Measurements from ENCODE around the gene LGR6.

LGR6 gene

DNA sequence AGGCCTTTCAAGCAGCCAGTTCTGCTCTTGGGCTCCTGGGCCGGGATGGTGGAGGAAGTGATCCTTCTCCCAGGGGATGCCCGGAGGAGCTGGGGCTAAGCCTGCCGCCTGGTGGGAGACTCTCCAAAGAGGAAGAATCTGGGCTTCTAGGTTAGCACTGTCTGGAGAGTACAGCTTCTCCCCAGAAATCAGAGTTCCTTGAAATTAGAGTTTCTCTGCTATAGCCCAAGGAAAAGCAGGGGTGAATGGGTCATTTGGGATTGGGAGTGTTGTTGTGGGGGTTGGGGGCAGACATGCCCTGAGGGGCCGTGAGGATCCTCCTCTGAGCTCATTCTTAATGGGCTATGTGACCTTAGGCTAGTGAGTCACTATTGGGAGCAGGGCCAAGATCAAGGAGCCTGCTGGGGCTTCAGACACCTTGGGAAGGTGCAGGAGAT, 6.5 kb downstream of the LGR6 start:
- DNase-seq = no peak

DNA sequence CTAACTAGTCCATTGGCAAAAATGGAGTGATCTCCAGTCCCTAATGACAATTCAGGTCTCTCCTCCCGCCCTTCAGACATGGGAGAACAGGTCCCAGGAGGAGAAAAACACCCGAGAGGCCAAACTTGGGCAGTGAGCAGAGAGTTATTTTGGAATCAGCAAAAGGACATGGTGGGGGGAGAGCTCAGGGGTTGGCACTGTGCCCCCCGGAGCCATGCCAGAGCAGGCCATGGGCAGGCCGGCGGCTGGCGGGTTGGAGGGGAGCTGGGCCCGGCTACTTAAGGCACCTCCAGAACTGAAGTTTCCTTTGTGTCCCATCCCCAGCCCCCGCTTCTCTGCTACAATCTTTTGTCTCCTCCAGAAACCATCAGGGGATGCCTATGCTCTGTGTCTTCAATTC, 7.1 kb downstream of the LGR6 start:
- no peak for DNase-seq

DNA sequence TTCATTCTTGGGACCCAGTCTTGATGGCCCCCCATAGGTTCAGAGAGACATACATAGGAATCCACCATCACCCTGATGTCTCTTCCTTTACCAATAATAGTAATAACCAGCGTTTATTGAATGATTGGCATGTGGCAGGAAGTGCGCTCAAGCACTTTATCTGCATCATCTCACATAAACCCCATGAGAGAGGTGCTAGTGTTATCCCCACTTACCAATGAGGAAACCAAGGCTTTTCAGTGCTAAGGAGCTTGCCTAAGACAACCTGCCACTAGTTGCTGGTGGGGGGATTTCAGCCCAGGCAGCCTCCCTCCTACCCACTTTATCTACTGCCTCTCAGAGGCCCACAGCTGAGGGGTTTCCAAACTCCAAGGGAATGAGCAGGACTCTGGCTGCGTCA, 7.7 kb downstream of the LGR6 start:
- no peak for DNase-seq

DNA sequence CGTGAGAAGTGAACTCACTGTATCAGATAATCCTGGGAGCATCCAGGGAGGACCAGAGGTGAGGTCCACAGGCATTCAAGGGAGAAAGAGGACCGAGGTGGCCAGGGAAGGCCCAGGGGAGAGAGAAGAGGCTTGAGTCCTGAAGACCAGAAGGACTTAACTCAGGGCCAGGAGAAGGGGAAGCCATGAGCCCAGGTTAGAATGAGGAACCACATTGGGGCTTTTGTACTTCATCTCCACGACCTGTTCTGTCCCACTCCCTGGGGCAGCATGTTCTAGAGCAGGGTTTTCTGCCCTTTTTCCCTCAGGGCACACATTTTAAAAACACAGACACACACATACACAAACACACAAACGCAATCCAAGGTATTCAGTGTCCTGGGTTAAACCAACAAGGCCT, 8.4 kb downstream of the LGR6 start:
- DNase-seq = no peak

DNA sequence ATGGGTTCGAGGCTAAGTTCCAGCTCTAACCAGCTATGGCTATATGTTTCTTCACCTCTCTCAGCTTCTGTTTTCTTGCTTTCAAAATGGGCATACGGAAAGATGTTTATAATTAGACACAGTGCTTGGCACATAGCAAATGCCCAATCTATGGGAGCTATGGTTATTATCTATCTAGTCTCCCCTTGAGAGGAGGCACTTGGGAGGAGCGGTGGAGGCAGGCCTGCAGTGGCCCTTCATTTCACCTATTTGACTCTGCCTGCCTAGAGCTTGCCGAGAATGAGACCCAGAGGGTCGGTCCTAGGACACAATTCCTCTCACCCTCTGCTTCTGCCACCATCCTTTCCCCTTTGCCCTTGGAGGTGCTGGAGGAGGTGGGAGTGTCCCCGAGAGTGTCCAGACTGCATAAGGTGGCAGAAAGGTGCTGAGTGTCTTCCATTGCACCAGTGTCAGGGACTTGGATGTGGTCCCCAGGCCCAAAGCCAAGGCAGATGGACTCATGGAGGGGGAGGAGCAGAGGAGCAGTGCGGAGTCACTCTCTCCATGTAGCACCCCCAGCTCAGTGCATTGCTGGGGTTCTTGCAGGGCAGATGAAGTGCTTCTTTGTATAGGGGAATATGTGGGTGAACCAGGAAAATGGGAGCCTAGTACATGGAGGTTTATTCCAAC, 9.0 kb downstream of the LGR6 start:
- no peak for DNase-seq

DNA sequence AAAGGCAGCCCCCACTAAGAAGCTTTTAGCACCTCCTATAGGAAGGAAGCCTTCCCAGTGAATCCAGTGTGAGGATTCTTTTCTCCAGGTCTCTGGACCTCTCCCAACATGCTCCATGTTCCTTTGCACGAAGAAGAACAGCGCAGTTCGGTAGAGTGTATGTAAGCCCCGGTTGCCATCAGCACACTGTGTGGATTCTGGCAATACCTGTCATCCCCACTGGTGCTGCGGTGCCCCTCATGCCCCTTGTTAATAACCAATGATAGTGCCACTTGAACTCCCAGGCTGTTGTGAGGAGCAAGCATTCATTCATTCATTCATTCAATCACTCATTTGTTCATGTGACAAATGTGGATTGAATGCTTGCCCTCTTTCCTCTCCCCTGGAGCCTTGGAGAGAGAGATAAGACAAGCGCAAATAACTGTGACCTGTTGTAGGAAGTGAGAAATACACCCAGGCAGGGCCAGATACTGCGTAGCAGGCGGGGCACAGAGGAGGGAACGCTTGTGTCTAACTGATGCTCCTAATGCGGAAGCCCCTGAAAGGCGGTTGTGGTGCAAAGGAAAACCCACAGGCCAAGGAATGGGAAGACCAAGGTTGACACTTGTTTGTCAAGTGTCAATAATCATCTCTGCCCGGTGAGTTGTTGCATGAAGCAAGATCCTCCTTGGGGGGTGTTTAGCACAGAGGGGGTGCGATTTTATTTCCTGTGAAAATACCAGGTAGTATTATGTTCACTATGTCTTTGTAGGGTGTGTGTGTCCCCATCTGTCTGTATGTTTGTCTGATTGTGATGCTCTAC, 9.8 kb downstream of the LGR6 start:
- DNase-seq = no peak

DNA sequence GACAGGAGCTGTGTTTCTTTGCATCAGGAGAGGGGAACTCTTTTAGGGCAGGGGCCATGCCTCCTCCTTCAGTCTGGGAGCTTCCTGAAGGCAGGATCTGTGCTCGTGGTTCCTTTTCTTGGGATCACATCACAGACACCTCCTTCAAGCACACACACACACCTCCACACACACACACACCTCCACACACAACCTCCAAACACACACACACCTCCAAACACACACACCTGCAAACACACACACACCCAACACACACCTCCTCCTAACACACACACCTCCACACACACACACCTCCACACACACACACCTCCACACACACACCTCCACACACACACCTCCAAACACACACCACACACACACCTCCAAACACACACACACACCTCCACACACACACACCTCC, 10.5 kb downstream of the LGR6 start:
- DNase-seq = no peak

DNA sequence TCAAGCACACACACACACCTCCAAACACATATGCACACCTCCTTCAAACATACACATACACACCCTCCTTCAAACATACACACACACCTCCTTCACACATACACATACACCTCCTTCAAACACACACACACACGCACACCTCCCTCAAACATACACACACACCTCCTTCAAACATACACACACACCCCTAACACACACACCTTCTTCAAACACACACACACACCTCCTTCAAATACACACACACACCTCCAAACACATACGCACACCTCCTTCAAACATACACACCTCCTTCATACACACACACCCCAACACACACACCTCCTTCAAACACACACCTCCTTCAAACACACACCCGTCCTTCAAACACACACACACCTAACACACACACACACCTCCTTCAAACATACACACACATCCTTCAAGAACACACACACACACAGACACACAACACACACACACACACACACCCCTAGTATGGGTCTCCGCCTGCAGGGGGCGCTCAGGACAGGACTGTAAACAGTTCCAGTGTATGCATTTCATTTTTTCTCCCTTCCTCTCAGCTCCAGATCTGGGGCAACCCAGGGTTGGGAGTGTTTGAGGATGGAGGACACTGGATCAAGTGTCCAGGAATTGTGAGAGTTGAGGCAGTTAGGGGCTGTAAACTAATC, 12.1 kb downstream of the LGR6 start:
- DNase-seq = no peak

DNA sequence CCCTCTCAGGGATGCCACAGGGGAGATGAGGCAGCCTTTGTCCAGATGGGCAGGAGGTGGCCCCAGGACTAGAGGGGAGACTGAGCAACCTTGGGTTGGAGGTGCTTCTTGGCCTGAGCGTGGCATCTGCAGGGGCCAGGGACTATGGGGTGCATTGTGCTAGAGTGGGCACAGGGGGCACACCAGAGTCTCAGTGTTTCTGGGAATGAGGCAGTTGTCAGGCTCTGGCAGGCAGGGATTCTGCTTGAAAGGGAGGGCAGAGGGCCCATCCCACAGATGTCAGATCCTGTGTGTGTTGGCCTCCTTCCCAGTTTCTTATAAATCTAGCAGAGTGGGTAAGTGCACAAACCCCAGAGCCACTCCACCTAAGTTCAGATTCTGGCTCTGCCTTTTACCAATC, 13.7 kb downstream of the LGR6 start:
- no peak for DNase-seq

DNA sequence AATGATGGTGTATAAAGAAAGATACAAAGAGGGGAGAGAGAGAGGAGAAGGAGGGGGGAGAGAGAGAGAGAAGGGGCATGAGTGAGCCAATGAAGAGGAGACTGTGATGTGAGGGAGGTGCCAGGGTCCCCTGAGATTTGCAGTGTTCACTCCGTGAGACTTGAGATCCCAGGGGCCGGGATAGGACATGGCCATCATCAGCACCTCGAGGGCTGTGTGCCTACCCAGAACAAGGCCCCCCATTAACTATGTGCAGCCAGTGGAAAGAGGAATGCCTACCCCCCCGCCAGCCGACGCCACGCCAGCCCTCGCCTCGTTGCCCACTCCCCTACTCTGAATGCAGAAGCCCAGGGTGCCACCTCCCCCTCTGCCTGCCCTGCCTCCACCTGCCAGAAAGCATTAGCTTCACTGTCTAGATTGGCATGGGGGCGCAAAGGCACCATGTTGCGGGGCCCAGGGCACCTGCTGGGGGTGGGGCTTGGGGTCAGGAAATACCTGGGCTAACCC, 14.8 kb downstream of the LGR6 start:
- no peak for DNase-seq

DNA sequence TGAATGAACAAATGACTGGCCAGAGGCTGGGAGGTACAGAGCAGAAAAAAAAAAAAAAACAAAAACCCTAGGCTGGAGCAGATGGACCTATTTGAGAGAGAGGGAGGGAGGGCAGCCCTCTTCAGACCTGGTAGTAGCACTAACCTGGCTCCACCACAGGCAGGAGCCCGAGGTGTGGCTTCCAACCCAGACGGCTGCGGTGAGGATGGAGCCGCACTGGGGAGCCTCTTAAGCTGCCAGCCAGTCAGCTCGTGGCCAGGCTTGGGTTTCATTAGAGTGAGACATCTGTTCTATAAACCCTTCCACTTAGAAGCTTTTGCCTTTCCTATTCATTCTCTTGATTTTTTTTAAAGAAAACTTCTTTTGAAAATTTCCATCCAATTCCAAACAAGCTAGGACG, 16.8 kb downstream of the LGR6 start:
- DNase-seq = no peak

DNA sequence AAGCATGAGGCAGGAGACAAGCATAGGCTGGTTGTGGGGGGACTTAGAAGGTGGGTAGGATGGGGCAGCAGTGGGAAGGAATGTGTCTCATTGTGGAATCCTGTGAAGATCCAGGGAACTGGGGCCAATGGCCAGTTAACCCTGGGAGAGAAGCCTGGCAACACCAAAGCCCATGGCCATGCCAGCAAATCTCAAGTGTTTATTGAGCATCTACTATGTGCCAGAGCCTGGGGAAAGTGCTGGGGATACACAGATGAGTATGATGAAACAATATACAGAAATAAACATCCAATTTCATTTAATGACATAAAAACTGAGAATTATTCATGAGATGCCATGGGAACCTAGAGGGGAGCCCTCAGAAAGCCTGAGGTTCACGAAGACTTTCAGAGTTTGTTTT, 17.4 kb downstream of the LGR6 start:
- no peak for DNase-seq

DNA sequence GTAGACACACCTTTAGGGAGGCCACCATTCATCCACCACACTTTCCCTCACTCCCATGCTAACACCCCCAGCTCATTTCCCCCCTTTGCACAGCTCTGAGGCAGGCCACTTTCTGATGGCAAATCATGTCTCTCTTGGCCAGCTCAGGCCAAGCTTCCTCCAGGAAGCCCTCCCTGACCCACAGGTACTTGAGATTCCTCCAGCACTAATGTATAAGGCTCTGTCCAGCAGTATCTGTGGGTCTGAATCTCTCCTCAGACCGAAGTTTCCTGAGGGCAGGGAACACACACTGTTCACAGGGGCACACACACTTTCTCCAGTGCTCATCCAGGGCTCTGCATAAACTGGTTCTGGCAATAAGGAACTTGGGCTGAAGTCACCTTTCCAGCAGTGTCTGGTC, 19.2 kb downstream of the LGR6 start:
- DNase-seq = no peak

DNA sequence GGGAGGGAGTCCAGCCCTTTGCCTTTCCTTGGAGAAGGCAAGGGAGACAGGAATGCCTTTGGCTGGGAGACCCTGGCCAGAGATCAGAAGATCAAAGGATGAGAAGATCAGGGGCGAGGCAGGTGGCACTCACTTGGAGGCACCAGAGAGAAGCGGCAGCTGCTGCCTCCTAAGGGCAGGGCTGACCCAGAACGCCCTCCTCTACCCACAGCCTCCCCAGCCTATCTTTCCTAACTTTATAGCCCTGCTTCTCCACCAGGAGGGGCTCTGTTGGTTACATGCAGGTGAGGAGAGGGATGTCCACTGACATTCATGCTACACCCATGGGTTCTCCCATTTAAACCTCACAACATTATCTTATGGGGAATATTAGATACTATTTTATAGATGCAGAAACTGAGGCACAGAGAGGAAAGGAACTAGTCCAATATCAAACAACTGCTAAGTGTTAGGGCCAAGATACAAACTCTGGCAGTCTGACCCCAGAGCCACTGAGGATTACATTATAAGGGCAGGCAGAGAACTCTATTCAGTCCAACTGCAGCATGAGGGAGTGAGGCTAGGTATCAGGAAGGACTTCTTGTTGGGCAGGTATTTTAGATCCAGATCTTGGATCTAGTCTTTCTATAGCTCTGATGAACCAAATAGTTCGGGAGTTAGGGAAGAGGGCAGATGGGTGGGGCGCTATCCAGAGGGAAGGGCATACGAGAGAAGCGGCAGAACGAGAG, 19.9 kb downstream of the LGR6 start:
- no peak for DNase-seq

DNA sequence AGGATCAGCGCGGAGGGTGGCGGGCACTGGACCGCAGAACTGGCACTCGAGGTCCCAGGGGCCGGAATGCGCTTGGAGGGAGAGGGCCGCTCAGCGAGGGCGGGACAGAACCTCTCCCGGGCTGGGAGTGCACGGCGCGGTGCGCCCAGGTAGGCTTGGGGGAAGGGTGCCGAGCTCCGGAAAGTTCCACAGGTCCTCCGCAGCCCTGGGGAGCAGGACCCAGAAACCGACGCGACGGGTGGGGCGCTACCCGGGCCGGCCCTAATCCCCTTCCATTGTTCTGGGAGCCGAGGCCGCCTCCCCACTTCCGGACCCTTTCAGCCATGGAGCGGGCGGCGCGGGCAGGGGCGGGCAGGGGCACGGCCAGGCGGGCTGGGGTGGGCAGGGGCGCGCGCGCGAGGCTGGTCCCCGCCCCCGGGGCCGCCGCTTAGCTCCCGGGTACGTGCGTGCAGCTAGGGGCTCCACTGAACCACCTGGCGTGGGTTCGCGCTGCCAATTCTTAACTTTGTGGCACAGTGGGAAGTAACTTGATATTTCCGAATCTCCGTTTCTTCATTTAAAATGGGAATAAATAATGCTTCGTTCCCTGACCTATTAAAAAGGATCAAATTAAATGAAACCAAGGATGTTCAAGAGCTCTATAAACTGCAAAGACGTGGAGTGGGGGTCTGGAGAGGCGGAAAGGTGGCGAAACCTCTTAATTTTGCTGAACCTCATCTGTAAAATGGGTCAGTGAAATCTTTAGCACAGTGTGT, 20.7 kb downstream of the LGR6 start:
- DNase-seq = no peak

DNA sequence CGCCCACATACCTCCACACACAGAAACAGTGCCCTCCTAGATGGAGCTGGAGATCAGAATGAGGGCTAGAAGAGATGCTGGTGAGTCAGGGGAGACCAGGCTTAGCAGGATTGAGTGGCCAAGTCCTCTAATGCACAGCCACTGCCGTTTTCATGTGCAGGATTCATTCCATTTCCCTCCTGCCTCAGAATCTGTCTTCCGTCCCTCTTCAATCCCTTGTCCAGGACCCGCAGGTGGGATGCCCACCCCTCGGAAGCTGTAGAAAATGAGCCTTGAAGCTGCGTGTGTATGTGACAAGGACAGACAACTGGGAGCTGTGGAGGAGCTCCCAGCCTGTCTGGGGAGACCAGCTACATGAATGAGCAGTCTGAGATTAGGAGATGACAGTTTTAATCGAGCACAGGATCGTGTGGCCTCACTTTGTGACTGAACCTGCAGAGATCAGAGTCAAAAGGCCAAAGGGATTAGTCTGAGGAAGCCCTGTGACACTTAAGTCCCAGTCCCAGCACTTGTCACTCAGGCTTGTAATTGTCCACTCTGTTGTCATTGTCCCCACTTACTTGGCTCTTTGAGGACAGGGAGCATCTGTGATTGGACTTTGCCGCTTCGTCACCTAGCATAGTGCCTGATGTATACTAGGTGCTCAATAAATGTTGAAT, 22.0 kb downstream of the LGR6 start:
- no peak for DNase-seq

DNA sequence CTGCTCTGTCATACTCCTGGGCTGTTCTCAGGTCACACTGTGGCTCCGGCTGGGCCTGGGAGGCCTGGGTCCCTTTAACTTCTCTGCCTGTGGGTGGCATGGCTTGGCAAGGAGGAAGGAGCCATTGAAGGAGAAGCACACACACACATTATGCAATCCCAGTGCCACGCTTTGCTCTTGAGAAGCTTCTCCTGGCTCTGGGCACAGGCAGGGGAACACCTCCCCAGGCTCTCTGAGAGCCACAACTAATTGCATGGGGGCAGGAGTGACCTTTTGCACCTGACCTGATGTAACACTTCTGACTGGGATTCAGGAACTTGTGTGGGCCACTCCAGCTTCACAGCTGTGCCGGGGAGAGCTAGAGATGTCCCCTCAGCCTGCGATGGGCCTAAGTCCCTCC, 23.1 kb downstream of the LGR6 start:
- DNase-seq = no peak

DNA sequence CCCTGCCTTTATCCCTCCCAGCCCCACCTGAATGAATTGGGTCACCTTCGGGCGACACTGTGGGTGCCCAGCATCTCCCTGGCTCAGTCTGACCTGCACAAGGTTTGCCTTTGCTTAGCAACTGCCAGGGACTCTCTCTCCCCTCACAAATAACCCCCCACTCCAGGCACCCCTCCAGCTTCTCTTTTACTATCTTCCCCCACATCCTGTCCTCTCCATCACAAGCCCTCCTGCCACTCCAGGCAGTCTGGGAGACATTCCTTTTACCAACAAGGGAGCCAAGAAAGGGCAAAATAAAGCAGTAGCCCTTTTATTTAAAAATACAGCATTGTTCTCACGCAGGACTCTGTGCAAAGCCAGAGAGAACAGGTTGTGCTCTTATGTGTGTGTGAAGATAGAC, 23.9 kb downstream of the LGR6 start:
- DNase-seq = no peak

DNA sequence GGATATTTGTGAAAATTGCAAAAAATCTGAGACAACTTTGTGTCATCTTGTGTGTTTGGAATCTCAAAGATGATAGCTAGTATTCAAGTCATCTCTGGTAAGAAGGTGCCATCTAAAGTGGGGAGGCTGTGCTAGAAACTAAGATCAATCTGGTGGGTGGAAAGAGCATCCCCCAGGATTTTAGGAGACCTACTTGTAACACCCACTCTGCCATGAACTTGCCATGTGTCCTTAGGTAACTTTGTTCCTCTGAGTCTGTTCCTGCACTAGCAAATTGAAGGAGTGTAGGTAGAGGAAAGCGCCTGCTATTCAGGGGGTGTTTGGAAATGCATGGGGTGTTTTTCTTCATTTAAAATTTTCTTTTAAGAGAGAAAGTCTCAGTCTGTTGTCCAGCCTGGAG, 24.4 kb downstream of the LGR6 start:
- DNase-seq = no peak

DNA sequence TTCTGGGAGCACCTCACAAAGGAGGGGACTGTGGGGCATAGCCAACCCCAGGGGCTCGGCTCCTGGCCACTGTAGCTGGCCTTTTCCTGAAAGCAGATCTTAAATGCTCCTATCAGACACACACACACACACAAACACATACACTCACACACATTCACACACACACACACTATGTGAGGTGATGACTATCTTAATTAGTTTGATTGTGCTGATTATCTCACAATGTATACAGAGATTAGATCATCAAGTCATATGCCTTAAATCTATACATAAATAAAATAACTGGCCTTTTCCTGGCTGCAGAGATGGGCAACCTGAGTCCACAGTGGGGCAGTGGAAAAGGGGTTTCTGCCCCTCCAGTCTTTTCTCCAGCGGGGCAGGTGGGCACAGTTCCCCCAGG, 27.1 kb downstream of the LGR6 start:
- no peak for DNase-seq

DNA sequence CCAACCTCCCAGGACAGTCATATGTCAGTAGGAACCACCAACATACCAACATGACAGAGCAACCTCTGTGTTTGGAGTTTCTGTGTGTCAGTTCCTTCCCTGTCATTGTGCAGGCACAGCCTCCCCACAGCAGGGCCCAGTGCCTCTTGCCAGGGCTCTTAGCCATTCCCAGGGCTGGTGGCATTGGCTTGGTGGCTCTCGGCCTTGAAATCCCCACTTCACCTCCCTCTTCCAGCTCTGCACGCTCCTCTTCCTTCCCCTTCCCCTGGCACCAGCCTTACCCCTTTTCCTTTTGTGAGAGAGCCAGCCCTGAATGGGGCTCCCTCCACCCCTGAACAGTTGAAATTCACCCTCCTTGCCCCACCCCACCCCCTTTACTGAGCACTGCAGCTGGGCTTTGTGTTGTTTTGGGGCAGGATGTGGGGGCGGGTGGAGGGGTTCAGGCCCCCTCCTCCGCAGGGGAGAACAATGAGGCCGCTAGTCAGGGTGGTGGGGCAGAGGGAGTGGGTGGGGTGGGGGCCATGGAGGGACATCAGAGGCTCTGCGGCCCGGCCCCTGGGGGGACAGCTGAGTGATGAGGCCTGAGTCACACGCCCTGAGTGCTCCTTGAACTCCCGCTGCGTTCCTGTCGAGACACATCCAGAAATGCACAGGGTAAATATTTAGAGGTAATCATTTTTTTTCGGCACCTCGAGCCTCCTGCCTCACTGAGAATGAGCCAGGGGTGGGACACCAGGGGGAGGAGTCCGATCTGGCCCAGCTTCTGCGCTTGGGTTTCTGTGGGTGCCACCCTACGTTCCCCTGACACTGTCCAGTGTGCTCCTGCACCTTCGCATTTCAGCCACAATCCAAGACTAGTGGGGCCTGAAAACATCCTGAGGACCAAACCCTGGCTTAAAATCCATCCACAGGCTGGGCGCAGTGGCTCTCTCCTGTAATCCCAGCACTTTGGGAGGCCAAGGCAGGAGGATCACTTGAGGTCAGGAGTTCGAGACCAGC, 28.6 kb downstream of the LGR6 start:
- DNase-seq = no peak
